ENCODE data around the gene SLC25A48.
"Not testable (repeated sequence)": the region's sequence is repeated elsewhere in the genome, so short reads cannot be mapped to it uniquely, and the experiment has no call there.

Gene SLC25A48

DNA sequence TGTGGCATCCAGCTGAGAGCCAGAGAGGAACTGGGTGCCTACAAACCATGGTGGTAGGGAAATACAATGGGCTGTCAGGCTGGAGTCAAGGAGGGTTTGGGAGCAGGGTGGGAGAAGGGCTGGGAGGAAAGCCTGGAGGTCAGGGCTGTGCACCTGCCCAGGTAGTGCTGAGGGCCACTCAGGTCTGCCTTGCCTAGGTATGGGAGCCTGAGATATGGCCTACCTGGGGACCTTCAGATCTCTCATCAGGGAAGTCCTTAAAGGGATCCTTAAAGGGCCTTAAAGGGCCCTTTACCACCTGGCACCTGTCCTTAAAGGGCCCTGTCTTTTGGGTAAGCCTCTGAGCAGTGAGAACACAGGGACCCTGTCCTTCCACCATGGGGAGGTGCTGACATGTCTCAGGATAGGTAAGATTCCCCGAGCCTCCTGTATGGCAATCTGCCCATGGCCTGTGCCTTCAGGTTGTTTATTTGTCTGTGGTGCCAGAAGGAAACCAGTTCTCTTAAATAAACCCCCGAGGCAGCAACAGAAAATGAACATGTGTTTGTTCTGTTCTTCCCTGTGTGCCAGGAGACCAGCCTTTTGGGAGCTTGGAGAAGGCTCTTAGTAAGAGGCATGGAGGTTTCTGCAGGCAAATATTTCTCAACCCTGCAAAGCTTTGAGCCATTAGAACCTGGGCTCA, 23.3 kb downstream of the SLC25A48 start:
- Histone ChIP-seq H3K9me3 (ENCODE audit: control insufficient read depth, insufficient read depth, low read length) (no peaks in the 10 kb centered on the region), H3K4me1 (ENCODE audit: insufficient read depth, low read length) (no peaks in the 10 kb centered on the region), H3K9ac (ENCODE audit: low read depth, low read length) (no peak overlapping the region), H3K36me3 (ENCODE audit: insufficient read depth, low read length) (no peaks in the 10 kb centered on the region)

- not testable (repeated sequence) for H3K9ac ChIP-seq (ENCODE audit: low read depth, low read length); H3K4me1 ChIP-seq (ENCODE audit: insufficient read depth, low read length); H3K9me3 ChIP-seq (ENCODE audit: control insufficient read depth, insufficient read depth, low read length); H3K36me3 ChIP-seq (ENCODE audit: insufficient read depth, low read length)
These were observed 24.7 kb downstream of the SLC25A48 start for GRCh38 chr5:135859186-135859585.

GRCh38 chr5:135859641-135860040, 25.2 kb downstream of the SLC25A48 start:
- no peak overlapping the region for H3K9ac ChIP-seq (ENCODE audit: low read depth, low read length)
- H3K9me3 ChIP-seq (ENCODE audit: control insufficient read depth, insufficient read depth, low read length) = no peaks in the 10 kb centered on the region
- H3K4me1 ChIP-seq (ENCODE audit: insufficient read depth, low read length) = no peaks in the 10 kb centered on the region
- H3K36me3 ChIP-seq (ENCODE audit: insufficient read depth, low read length) = no peaks in the 10 kb centered on the region

DNA sequence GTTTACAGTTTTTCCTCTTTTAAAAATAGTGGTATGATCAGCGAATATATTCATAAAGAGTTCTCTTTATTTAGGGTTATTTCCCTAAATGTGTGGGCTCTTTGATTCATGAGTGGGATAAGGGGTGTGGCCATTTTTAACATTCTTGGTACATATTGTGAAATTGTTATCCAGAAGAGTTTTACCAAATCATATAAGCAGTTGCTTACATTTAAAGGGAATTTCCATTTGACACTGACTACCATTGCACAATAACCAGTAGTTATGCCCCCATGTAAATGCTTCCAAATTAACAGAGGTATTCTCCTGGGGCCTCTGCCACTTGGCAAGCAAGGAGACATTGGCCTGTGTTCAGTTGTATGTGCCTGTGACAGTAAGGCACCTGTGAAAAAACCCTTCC, 27.2 kb downstream of the SLC25A48 start:
- no peak overlapping the region for H3K9ac ChIP-seq (ENCODE audit: low read depth, low read length)
- H3K4me1 ChIP-seq (ENCODE audit: insufficient read depth, low read length) = no peaks in the 10 kb centered on the region
- no peaks in the 10 kb centered on the region for H3K9me3 ChIP-seq (ENCODE audit: control insufficient read depth, insufficient read depth, low read length)
- no peaks in the 10 kb centered on the region for H3K36me3 ChIP-seq (ENCODE audit: insufficient read depth, low read length)

DNA sequence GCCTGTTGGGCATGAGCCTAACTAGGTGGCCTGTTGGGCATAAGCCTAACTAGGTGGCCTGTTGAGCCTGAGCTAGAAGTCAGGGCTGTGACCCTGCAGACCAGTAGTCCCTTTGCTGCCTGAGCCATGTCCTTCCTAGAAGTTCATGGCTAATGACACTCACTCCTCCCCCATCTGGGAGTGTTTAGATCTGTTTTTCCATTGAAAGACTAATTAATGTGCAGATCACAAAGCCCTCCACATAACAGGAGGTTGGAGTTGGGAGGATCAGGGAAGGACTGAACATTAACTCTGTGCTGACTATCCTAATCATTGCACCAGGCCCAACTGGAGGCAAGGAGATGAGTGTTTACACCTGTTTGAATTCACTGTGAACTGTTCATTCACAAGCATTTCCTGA, 27.6 kb downstream of the SLC25A48 start:
- no peaks in the 10 kb centered on the region for H3K36me3 ChIP-seq (ENCODE audit: insufficient read depth, low read length)
- H3K4me1 ChIP-seq (ENCODE audit: insufficient read depth, low read length) = no peaks in the 10 kb centered on the region
- H3K9me3 ChIP-seq (ENCODE audit: control insufficient read depth, insufficient read depth, low read length) = no peaks in the 10 kb centered on the region
- H3K9ac ChIP-seq (ENCODE audit: low read depth, low read length) = no peak overlapping the region

- H3K4me1 ChIP-seq (ENCODE audit: insufficient read depth, low read length) = no peaks in the 10 kb centered on the region
- no peaks in the 10 kb centered on the region for H3K36me3 ChIP-seq (ENCODE audit: insufficient read depth, low read length)
- no peak overlapping the region for H3K9ac ChIP-seq (ENCODE audit: low read depth, low read length)
- no peaks in the 10 kb centered on the region for H3K9me3 ChIP-seq (ENCODE audit: control insufficient read depth, insufficient read depth, low read length)
These were observed 28.3 kb downstream of the SLC25A48 start for GRCh38 chr5:135862744-135863143.

- Histone ChIP-seq H3K9me3 (ENCODE audit: control insufficient read depth, insufficient read depth, low read length) (no peaks in the 10 kb centered on the region), H3K4me1 (ENCODE audit: insufficient read depth, low read length) (no peaks in the 10 kb centered on the region), H3K9ac (ENCODE audit: low read depth, low read length) (no peak overlapping the region), H3K36me3 (ENCODE audit: insufficient read depth, low read length) (no peaks in the 10 kb centered on the region)
These were observed 30.3 kb downstream of the SLC25A48 start for GRCh38 chr5:135864503-135865435.

GRCh38 chr5:135866016-135866415, 31.6 kb downstream of the SLC25A48 start:
- no peaks in the 10 kb centered on the region for H3K36me3 ChIP-seq (ENCODE audit: insufficient read depth, low read length)
- H3K9me3 ChIP-seq (ENCODE audit: control insufficient read depth, insufficient read depth, low read length) = no peaks in the 10 kb centered on the region
- no peaks in the 10 kb centered on the region for H3K4me1 ChIP-seq (ENCODE audit: insufficient read depth, low read length)
- H3K9ac ChIP-seq (ENCODE audit: low read depth, low read length) = no peak overlapping the region

DNA sequence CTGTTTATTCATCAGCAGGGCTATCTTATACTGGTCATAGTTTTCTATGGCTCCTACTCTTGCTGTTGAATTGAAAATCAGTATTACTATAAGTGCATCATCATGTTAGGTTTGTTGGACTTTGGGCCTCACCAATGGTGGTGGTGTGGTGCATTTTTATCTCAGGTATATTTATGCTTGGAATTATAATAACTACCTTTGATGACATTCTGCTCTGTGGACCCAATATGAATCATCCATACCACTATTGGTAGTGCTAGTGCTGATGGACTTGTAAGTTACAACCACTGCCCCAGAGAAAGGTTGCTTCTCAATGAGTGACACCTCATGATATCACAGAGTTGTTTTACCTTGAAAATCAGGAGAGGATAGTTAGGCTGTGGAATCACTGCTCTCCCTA, 33.1 kb downstream of the SLC25A48 start:
- no peaks in the 10 kb centered on the region for H3K36me3 ChIP-seq (ENCODE audit: insufficient read depth, low read length)
- no peak overlapping the region for H3K9ac ChIP-seq (ENCODE audit: low read depth, low read length)
- H3K4me1 ChIP-seq (ENCODE audit: insufficient read depth, low read length) = no peaks in the 10 kb centered on the region
- no peaks in the 10 kb centered on the region for H3K9me3 ChIP-seq (ENCODE audit: control insufficient read depth, insufficient read depth, low read length)

- Histone ChIP-seq H3K9ac (ENCODE audit: low read depth, low read length) (no peak overlapping the region), H3K36me3 (ENCODE audit: insufficient read depth, low read length) (no peaks in the 10 kb centered on the region), H3K4me1 (ENCODE audit: insufficient read depth, low read length) (no peaks in the 10 kb centered on the region), H3K9me3 (ENCODE audit: control insufficient read depth, insufficient read depth, low read length) (no peaks in the 10 kb centered on the region)
These were observed 34.2 kb downstream of the SLC25A48 start for GRCh38 chr5:135868681-135869080.

- Histone ChIP-seq H3K36me3 (ENCODE audit: insufficient read depth, low read length) (no peaks in the 10 kb centered on the region), H3K9ac (ENCODE audit: low read depth, low read length) (no peak overlapping the region), H3K9me3 (ENCODE audit: control insufficient read depth, insufficient read depth, low read length) (no peaks in the 10 kb centered on the region), H3K4me1 (ENCODE audit: insufficient read depth, low read length) (no peaks in the 10 kb centered on the region)
These were observed 34.8 kb downstream of the SLC25A48 start for GRCh38 chr5:135869276-135869675.

DNA sequence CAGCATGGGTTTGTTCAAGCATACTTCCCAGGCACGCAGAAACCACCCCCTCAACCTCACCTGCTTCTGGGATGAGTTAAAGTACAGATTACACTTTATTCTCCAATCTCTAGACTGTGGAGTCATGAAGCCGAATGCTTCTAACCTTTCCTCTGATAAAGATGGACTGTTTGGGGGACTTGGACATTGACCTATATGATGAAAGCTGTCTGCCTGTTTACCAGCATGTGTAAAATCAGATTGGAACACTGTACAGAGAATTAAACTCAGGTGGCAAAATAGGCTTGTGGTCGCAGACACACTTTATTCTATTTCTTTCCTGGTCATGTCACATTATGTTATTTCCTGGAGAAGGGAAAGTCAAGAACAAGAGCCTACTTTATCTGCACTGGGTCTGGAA, 35.5 kb downstream of the SLC25A48 start:
- Histone ChIP-seq H3K4me1 (ENCODE audit: insufficient read depth, low read length) (no peaks in the 10 kb centered on the region), H3K36me3 (ENCODE audit: insufficient read depth, low read length) (no peaks in the 10 kb centered on the region), H3K9me3 (ENCODE audit: control insufficient read depth, insufficient read depth, low read length) (no peaks in the 10 kb centered on the region), H3K9ac (ENCODE audit: low read depth, low read length) (no peak overlapping the region)

DNA sequence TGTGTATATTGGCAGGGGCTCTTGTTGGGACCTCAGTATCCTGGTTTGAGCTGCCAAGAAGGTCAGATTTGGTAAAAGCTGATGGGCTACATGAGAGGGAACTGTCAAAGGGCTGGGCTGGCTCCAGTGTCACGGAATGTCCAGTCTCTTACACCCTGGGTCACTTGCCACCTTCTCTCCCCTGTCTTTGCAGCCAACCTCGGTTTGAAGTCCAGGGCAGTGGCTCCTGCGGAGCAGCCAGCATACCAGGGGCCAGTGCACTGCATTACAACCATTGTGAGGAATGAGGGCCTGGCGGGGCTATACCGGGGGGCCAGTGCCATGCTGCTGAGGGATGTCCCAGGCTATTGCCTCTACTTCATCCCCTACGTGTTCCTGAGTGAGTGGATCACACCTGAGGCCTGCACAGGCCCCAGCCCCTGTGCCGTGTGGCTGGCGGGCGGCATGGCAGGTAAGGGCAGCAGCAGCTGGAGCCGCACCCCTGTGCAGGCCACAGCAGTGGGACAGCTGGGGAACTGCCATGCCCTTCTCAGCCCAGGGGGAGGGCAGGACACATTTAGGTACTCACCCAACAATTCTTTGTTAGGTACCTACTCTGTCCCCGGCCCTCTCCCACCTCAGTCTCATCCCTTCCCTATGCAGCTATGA, 36.9 kb downstream of the SLC25A48 start:
- no peaks in the 10 kb centered on the region for H3K36me3 ChIP-seq (ENCODE audit: insufficient read depth, low read length)
- H3K4me1 ChIP-seq (ENCODE audit: insufficient read depth, low read length) = no peaks in the 10 kb centered on the region
- H3K9ac ChIP-seq (ENCODE audit: low read depth, low read length) = no peak overlapping the region
- H3K9me3 ChIP-seq (ENCODE audit: control insufficient read depth, insufficient read depth, low read length) = no peaks in the 10 kb centered on the region

DNA sequence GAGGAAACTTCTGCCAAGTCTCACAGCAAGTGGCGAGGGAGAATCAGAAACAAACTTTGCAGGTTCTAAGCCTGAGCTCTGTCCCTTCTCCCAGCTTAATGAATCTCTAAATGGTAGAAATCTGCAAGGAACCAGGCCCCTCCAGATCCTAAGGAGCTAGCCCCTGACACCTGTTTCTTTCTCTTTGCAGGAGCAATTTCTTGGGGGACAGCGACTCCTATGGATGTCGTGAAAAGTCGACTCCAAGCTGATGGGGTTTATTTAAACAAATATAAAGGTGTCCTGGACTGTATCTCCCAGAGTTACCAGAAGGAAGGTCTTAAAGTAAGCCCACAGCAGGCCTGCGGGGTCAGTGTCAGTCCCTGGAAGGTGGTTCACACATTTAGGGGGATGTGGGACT, 39.4 kb downstream of the SLC25A48 start:
- Histone ChIP-seq H3K9me3 (ENCODE audit: control insufficient read depth, insufficient read depth, low read length) (no peaks in the 10 kb centered on the region), H3K4me1 (ENCODE audit: insufficient read depth, low read length) (no peaks in the 10 kb centered on the region), H3K36me3 (ENCODE audit: insufficient read depth, low read length) (no peaks in the 10 kb centered on the region), H3K9ac (ENCODE audit: low read depth, low read length) (no peak overlapping the region)

- Histone ChIP-seq H3K9me3 (ENCODE audit: control insufficient read depth, insufficient read depth, low read length) (no peaks in the 10 kb centered on the region), H3K36me3 (ENCODE audit: insufficient read depth, low read length) (no peaks in the 10 kb centered on the region), H3K4me1 (ENCODE audit: insufficient read depth, low read length) (no peaks in the 10 kb centered on the region), H3K9ac (ENCODE audit: low read depth, low read length) (no peak overlapping the region)
These were observed 40.0 kb downstream of the SLC25A48 start for GRCh38 chr5:135874461-135874860.

Measured in ES-I3 (cell line).